ENCODE results near the gene ZDHHC12. TPM values are rescaled to one million over a fixed set of nuclear protein-coding genes. Genes with fewer than 3 reads are reported as not detected.

Gene ZDHHC12
- total and polyA plus RNA-seq, 7 experiments from 2014 or later = 21.2 to 74.2 (median 27.7) TPM

DNA sequence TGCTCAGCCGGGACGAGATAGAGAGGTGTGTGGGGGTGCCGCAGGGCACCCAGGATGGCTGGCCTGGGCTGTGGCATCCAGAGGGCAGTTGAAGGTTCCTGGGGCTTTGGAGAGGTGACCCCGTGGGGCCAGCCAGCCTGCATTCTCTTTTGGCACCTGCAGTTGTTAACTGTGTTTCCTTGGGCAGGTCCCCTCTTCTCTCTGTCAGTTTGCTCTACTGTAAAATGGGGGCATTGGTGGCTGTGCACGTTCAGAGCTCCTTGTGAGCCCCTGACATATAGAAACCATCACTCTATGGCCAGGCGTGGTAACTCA lies 8.5 kb downstream of the ZDHHC12 start:
- CTCF ChIA-PET = interaction anchor here (0.6 kb wide), 1 partner anchor 37 kb away, joined by 3 read pairs; no protein-coding TSS in a partner anchor
- intact Hi-C loops (cut with micrococcal nuclease) = no loop called here
- DNase-seq (no peak), ATAC-seq (no peak)
- peaks cover 0 to 3% (median 0%) of the 10 kb centered on the region in 7 donors for H3K4me1 Mint-ChIP-seq
- Histone ChIP-seq H3K27me3 (ENCODE audit: control insufficient read depth in 2 of 2, insufficient read depth in 2 of 2, low read length in 2 of 2) (no peaks in the 10 kb centered on the region), H3K36me3 (ENCODE audit: control insufficient read depth in 2 of 3, insufficient read depth in 3 of 3, low read length in 3 of 3) (peaks cover 0 to 7% (median 0%) of the 10 kb centered on the region in 3 experiments), H3K9me3 (ENCODE audit: control insufficient read depth in 2 of 3, low read length in 3 of 3) (no peaks in the 10 kb centered on the region), H3K4me3 (ENCODE audit: low read length) (no peak overlapping the region), H3K27ac (ENCODE audit: low read depth, low read length) (no peak overlapping the region), H3K4me1 (ENCODE audit: control insufficient read depth in 2 of 2, insufficient read depth in 2 of 2, low read length in 2 of 2) (no peaks in the 10 kb centered on the region)
- H3K9me3 Mint-ChIP-seq = peaks cover 0 to under 1% (median 0%) of the 10 kb centered on the region in 11 donors
- H3K27ac Mint-ChIP-seq = peak overlapping the region in 1 of 9 donors; percentile 51
- POLR2A ChIA-PET = no interaction called here
- no peaks in the 10 kb centered on the region for H3K36me3 Mint-ChIP-seq
- H3K27me3 Mint-ChIP-seq = no peaks in the 10 kb centered on the region
- no peak overlapping the region for H3K4me3 Mint-ChIP-seq

DNA sequence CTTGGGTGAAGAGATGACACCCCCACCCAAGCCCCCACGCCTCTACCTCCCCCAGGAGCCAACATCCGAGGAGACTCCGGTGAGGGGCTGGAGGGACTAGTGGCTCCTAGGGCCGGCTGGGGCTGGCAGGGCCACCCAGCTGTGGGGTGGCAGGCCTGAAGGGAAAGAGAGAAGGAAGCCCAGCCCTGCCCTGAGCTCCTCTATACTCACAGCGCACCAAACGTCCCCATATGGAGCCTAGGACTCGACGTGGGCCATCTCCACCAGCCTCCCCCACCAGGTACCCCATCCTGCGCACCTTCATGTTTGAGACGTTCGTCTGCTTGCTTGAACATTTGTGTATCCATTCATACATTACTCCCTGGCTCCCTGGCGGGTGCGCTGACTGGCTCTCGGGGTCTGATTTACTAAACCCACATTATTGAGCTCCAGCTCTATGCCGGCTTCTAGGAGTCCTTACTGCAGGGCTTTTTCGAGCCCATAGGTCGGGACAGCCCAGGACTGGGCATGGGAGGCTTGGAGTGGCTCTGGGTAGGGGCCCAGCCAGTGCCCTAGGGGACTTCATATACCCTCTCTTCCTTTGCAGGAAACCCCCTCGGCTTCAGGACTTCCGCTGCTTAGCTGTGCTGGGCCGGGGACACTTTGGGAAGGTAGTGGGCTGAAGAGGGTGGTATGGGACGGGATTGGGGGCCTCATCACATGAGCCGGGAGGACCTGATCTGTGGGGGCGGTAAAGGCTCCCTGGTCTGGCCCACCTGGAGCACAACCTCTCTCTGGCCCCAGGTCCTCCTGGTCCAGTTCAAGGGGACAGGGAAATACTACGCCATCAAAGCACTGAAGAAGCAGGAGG lies 9.1 kb downstream of the ZDHHC12 start:
- Histone ChIP-seq H3K4me1 (ENCODE audit: control insufficient read depth in 2 of 2, insufficient read depth in 2 of 2, low read length in 2 of 2) (no peaks in the 10 kb centered on the region), H3K4me3 (ENCODE audit: low read length) (no peak overlapping the region), H3K27me3 (ENCODE audit: control insufficient read depth in 2 of 2, insufficient read depth in 2 of 2, low read length in 2 of 2) (no peaks in the 10 kb centered on the region), H3K36me3 (ENCODE audit: control insufficient read depth in 2 of 3, insufficient read depth in 3 of 3, low read length in 3 of 3) (peaks cover 0 to 1% (median 0%) of the 10 kb centered on the region in 3 experiments), H3K9me3 (ENCODE audit: control insufficient read depth in 2 of 3, low read length in 3 of 3) (no peaks in the 10 kb centered on the region), H3K27ac (ENCODE audit: low read depth, low read length) (no peak overlapping the region)
- H3K4me1 Mint-ChIP-seq = peaks cover 0 to 3% (median 0%) of the 10 kb centered on the region in 7 donors
- DNase-seq = no peak
- H3K27me3 Mint-ChIP-seq = no peaks in the 10 kb centered on the region
- H3K36me3 Mint-ChIP-seq = no peaks in the 10 kb centered on the region
- intact Hi-C loops (cut with micrococcal nuclease) = no loop called here
- H3K4me3 Mint-ChIP-seq = no peak overlapping the region
- ChIA-PET CTCF (interaction anchor here (0.6 to 1.0 kb wide), 2 partner anchors 11 to 37 kb away, joined by 3 to 5 read pairs; no protein-coding TSS in a partner anchor), POLR2A (no interaction called here)
- no peak for ATAC-seq
- H3K9me3 Mint-ChIP-seq = no peaks in the 10 kb centered on the region
- H3K27ac Mint-ChIP-seq = no peak overlapping the region

DNA sequence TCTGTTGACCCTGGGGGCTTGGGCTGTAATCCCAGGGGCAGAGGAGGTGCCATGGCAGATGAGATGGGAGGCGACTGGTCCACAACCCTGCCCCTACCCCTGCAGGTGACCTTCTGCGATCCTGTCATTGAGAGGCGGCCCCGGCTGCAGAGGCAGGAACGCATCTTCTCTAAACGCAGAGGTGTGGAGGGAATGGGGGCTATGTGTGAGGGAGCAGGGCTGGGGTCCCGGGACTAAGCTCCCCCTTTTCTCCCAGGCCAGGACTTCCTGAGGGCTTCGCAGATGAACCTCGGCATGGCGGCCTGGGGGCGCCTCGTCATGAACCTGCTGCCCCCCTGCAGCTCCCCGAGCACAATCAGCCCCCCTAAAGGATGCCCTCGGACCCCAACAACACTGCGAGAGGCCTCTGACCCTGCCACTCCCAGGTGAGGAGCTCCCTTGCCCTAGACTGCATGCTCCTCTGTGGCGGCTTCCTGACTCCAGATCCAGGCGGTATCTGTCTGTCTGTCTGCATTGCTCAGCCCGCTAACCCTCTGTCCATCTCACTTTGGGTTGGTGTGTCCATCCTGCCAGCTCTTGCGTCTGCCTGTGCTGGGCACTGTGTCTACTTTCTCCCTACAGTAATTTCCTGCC lies 9.9 kb downstream of the ZDHHC12 start:
- Mint-ChIP-seq H3K4me3 (no peak overlapping the region), H3K27ac (no peak overlapping the region), H3K9me3 (no peaks in the 10 kb centered on the region), H3K27me3 (no peaks in the 10 kb centered on the region), H3K36me3 (no peaks in the 10 kb centered on the region), H3K4me1 (peaks cover 0 to 1% (median 0%) of the 10 kb centered on the region in 7 donors)
- ChIA-PET POLR2A (no interaction called here), CTCF (interaction anchor here (1.0 kb wide), 1 partner anchor 10 kb away, joined by 5 read pairs; no protein-coding TSS in a partner anchor)
- DNase-seq (no peak), ATAC-seq (no peak)
- H3K9me3 ChIP-seq (ENCODE audit: control insufficient read depth in 2 of 3, low read length in 3 of 3) = no peaks in the 10 kb centered on the region
- H3K36me3 ChIP-seq (ENCODE audit: control insufficient read depth in 2 of 3, insufficient read depth in 3 of 3, low read length in 3 of 3) = no peaks in the 10 kb centered on the region
- intact Hi-C loops (cut with micrococcal nuclease) = no loop called here
- no peak overlapping the region for H3K27ac ChIP-seq (ENCODE audit: low read depth, low read length)
- H3K27me3 ChIP-seq (ENCODE audit: control insufficient read depth in 2 of 2, insufficient read depth in 2 of 2, low read length in 2 of 2) = no peaks in the 10 kb centered on the region
- no peaks in the 10 kb centered on the region for H3K4me1 ChIP-seq (ENCODE audit: control insufficient read depth in 2 of 2, insufficient read depth in 2 of 2, low read length in 2 of 2)
- H3K4me3 ChIP-seq (ENCODE audit: low read length) = no peak overlapping the region

DNA sequence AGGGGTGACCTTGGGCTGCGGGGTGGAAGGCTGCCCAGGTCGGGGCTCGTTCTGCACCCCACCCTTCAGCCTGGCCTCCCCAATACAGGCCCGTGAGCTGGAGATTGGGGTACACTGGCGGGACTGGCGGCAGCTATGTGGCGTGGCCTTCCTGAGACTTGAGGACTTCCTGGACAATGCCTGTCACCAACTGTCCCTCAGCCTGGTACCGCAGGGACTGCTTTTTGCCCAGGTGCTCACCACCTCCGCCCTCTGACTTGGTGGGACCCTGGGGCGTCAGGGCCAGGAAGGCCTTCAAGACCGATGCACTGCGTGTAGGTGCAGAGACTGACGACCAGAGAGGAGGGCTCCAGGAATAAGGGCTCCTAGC lies 10.5 kb downstream of the ZDHHC12 start:
- intact Hi-C loops (cut with micrococcal nuclease) = no loop called here
- Mint-ChIP-seq H3K9me3 (no peaks in the 10 kb centered on the region), H3K4me1 (peaks cover 0 to 1% (median 0%) of the 10 kb centered on the region in 7 donors), H3K27me3 (no peaks in the 10 kb centered on the region), H3K4me3 (no peak overlapping the region), H3K27ac (no peak overlapping the region), H3K36me3 (no peaks in the 10 kb centered on the region)
- Histone ChIP-seq H3K9me3 (ENCODE audit: control insufficient read depth in 2 of 3, low read length in 3 of 3) (no peaks in the 10 kb centered on the region), H3K4me1 (ENCODE audit: control insufficient read depth in 2 of 2, insufficient read depth in 2 of 2, low read length in 2 of 2) (no peaks in the 10 kb centered on the region), H3K27me3 (ENCODE audit: control insufficient read depth in 2 of 2, insufficient read depth in 2 of 2, low read length in 2 of 2) (no peaks in the 10 kb centered on the region), H3K4me3 (ENCODE audit: low read length) (no peak overlapping the region), H3K27ac (ENCODE audit: low read depth, low read length) (no peak overlapping the region), H3K36me3 (ENCODE audit: control insufficient read depth in 2 of 3, insufficient read depth in 3 of 3, low read length in 3 of 3) (no peaks in the 10 kb centered on the region)
- ChIA-PET POLR2A (no interaction called here), CTCF (no interaction called here)
- ATAC-seq (no peak), DNase-seq (no peak)

DNA sequence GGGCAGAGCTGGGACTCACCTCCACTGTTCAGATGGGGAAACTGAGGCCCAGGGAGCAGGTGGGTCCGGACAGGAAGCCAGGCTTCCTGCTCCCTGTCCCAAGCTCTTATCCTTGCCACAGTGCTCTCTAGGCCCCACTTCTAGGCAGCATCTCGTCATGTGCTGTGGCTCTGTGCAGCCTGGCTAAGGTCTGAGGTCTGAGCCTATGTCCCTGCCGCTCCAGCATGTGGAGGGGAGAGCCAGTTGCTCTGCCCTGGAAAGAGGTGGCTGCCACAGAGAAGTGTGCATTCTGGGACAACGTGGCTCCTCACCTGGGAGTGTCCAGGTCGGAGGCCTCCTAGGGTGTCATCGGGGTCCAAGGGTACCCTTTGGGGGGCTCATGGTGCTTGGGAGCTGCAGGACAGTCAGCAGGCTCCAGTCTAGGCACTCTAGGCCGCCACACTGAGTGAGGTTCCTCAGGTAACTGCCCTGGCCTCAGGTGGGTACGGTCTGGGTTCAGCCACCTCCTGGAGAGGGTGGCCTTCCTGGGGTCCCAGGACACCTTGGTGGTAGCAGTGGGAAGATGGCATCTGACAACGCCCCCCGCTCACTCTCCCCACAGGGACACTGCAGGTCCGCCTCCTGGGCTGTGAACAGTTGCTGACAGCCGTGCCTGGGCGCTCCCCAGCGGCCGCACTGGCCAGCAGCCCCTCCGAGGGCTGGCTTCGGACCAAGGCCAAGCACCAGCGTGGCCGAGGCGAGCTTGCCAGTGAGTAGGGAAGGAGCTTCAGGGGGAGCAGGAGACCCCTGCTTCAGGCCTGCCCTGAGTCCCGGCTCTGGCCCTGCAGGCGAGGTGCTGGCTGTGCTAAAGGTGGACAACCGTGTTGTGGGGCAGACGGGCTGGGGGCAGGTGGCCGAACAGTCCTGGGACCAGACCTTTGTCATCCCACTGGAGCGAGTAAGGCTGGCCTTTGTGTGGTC lies 11.2 kb downstream of the ZDHHC12 start:
- Histone ChIP-seq H3K27me3 (ENCODE audit: control insufficient read depth in 2 of 2, insufficient read depth in 2 of 2, low read length in 2 of 2) (no peaks in the 10 kb centered on the region), H3K4me1 (ENCODE audit: control insufficient read depth in 2 of 2, insufficient read depth in 2 of 2, low read length in 2 of 2) (no peaks in the 10 kb centered on the region), H3K27ac (ENCODE audit: low read depth, low read length) (no peak overlapping the region), H3K4me3 (ENCODE audit: low read length) (no peak overlapping the region), H3K9me3 (ENCODE audit: control insufficient read depth in 2 of 3, low read length in 3 of 3) (no peaks in the 10 kb centered on the region), H3K36me3 (ENCODE audit: control insufficient read depth in 2 of 3, insufficient read depth in 3 of 3, low read length in 3 of 3) (no peaks in the 10 kb centered on the region)
- Mint-ChIP-seq H3K27ac (no peak overlapping the region), H3K27me3 (no peaks in the 10 kb centered on the region), H3K4me3 (no peak overlapping the region), H3K36me3 (no peaks in the 10 kb centered on the region), H3K9me3 (no peaks in the 10 kb centered on the region), H3K4me1 (peaks cover 0 to 1% (median 0%) of the 10 kb centered on the region in 7 donors)
- CTCF ChIA-PET = no interaction called here
- POLR2A ChIA-PET = no interaction called here
- intact Hi-C loops (cut with micrococcal nuclease) = no loop called here
- ATAC-seq (no peak), DNase-seq (no peak)

- CTCF ChIA-PET = no interaction called here
- no peak overlapping the region for H3K27ac Mint-ChIP-seq
Measured at GRCh38 chr9:128707446-128707845, 16.5 kb downstream of the ZDHHC12 start.

More at GRCh38 chr9:128707446-128707845, 16.5 kb downstream of the ZDHHC12 start:
- H3K4me3 ChIP-seq (ENCODE audit: low read length) = no peak overlapping the region
- no peak for DNase-seq
- no peaks in the 10 kb centered on the region for H3K27me3 Mint-ChIP-seq
- POLR2A ChIA-PET = interaction anchor here (0.6 to 1.1 kb wide), 3 partner anchors 165 to 1131 kb away, joined by 3 to 4 read pairs (median 3); no protein-coding TSS in a partner anchor
- H3K4me1 ChIP-seq (ENCODE audit: control insufficient read depth in 2 of 2, insufficient read depth in 2 of 2, low read length in 2 of 2) = no peaks in the 10 kb centered on the region
- H3K27me3 ChIP-seq (ENCODE audit: control insufficient read depth in 2 of 2, insufficient read depth in 2 of 2, low read length in 2 of 2) = no peaks in the 10 kb centered on the region
- H3K4me1 Mint-ChIP-seq = peaks cover 0 to 8% (median 6%) of the 10 kb centered on the region in 7 donors
- no peaks in the 10 kb centered on the region for H3K9me3 Mint-ChIP-seq
- no peaks in the 10 kb centered on the region for H3K36me3 Mint-ChIP-seq
- ATAC-seq = no peak
- no peaks in the 10 kb centered on the region for H3K9me3 ChIP-seq (ENCODE audit: control insufficient read depth in 2 of 3, low read length in 3 of 3)
- H3K36me3 ChIP-seq (ENCODE audit: control insufficient read depth in 2 of 3, insufficient read depth in 3 of 3, low read length in 3 of 3) = no peaks in the 10 kb centered on the region
- intact Hi-C loops (cut with micrococcal nuclease) = no loop called here
- no peak overlapping the region for H3K27ac ChIP-seq (ENCODE audit: low read depth, low read length)
- H3K4me3 Mint-ChIP-seq = no peak overlapping the region

All from naive thymus-derived CD4-positive, alpha-beta T cell (primary cell).